ENCODE data around the gene HSPG2.
"Not testable (repeated sequence)": the region's sequence is repeated elsewhere in the genome, so short reads cannot be mapped to it uniquely, and the experiment has no call there.

DNA sequence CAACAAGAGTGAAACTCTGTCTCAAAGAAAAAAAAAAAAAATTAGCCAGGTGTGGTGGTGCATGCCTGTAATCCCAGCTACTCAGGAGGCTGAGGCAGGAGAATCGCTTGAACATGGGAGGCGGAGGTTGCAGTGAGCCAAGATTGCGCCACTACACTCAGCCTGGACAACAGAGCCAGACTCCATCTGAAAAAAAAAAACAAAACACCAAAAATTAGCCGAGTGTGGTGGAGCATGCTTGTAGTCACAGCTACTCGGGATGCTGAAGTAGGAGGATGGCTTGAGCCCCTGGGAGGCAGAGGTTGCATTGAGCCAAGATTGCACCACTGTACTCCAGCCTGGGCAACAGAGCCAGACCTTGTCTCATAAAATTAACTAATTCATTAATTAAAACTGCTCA, 160.2 kb downstream of the HSPG2 start:
- TF ChIP-seq POLR2A, TAF1, POU2F2, POLR2AphosphoS5 (IDR thresholded peaks at IDR 0.05; ENCODE audit: low read depth, low read length): not testable (repeated sequence)

All from GM12891 (cell line).